Endothelial cell (in vitro differentiated cells): ENCODE measurements around the gene TSC22D4. TPM values are rescaled to one million over a fixed set of nuclear protein-coding genes. Genes with fewer than 3 reads are reported as not detected.
A peak's percentile ranks its signal among the peaks of the same experiment; 100 is the strongest.

Source experiments
- DNase-seq: peaks from one replicate; pipeline ENCODE4 v3.0.0; 2021; ENCODE audit warnings: low spot score
- H3K27ac Mint-ChIP-seq: one replicate; pipeline ENCODE4 v1.8.0; 2021; ENCODE audit warnings: mixed read lengths, inconsistent platforms; ENCODE audit not compliant: unreplicated experiment
- H3K27me3 Mint-ChIP-seq: one replicate; pipeline ENCODE4 v1.8.0; 2021; ENCODE audit warnings: mild to moderate bottlenecking, moderate library complexity, mixed read lengths, inconsistent platforms; ENCODE audit not compliant: unreplicated experiment
- H3K36me3 Mint-ChIP-seq: one replicate; pipeline ENCODE4 v1.8.0; 2021; ENCODE audit warnings: mild to moderate bottlenecking, low read depth, mixed read lengths, inconsistent platforms; ENCODE audit not compliant: unreplicated experiment
- H3K4me1 Mint-ChIP-seq: one replicate; pipeline ENCODE4 v1.8.0; 2021; ENCODE audit warnings: mild to moderate bottlenecking, mixed read lengths, inconsistent platforms; ENCODE audit not compliant: unreplicated experiment
- H3K4me3 Mint-ChIP-seq: one replicate; pipeline ENCODE4 v1.8.0; 2021; ENCODE audit warnings: mild to moderate bottlenecking, mixed read lengths, inconsistent platforms; ENCODE audit not compliant: unreplicated experiment
- H3K9me3 Mint-ChIP-seq: one replicate; pipeline ENCODE4 v1.8.0; 2021; ENCODE audit warnings: mixed read lengths, inconsistent platforms; ENCODE audit not compliant: unreplicated experiment
- CTCF ChIP-seq: fragments of 200-600 bp; sonication (generic); IDR thresholded peaks from one replicate; pipeline ENCODE4 v1.5.0; 2021; ENCODE audit warnings: antibody characterized with exemption; ENCODE audit not compliant: unreplicated experiment
- total RNA-seq: library from RNA; stranded (reverse); fragmentation: NEBNext Ultra II Directional; extraction: Animal tissue kit (Norgen Biotek cat#: 25700); gene quantifications from one replicate; pipeline ENCODE4 v1.2.1, GENCODE V29; 2021; ENCODE audit not compliant: unreplicated experiment

The TSC22D4 gene
- total RNA-seq, 1 donor from 2014 or later = 94.3 TPM

GRCh38 chr7:100490483-100491191 lies 11.6 kb upstream of the TSC22D4 start:
- TF ChIP-seq CTCF = no peak
- H3K27me3 Mint-ChIP-seq = peaks cover 19% of the 10 kb centered on the region
- H3K36me3 Mint-ChIP-seq = peaks cover 8% of the 10 kb centered on the region
- H3K4me3 Mint-ChIP-seq = no peak overlapping the region
- peaks cover 4% of the 10 kb centered on the region for H3K4me1 Mint-ChIP-seq
- no peak for DNase-seq
- H3K27ac Mint-ChIP-seq = no peak overlapping the region
- no peaks in the 10 kb centered on the region for H3K9me3 Mint-ChIP-seq

GRCh38 chr7:100489824-100490223 lies 10.8 kb upstream of the TSC22D4 start:
- TF ChIP-seq CTCF = no peak
- DNase-seq = peak; percentile 67
- H3K9me3 Mint-ChIP-seq = no peaks in the 10 kb centered on the region
- H3K27me3 Mint-ChIP-seq = peaks cover 20% of the 10 kb centered on the region
- peak overlapping the region; percentile 78 for H3K27ac Mint-ChIP-seq
- H3K36me3 Mint-ChIP-seq = peaks cover 8% of the 10 kb centered on the region
- no peak overlapping the region for H3K4me3 Mint-ChIP-seq
- H3K4me1 Mint-ChIP-seq = peaks cover 4% of the 10 kb centered on the region

GRCh38 chr7:100489121-100489520 lies 10.1 kb upstream of the TSC22D4 start:
- peaks cover 23% of the 10 kb centered on the region for H3K27me3 Mint-ChIP-seq
- H3K4me3 Mint-ChIP-seq = no peak overlapping the region

DNA sequence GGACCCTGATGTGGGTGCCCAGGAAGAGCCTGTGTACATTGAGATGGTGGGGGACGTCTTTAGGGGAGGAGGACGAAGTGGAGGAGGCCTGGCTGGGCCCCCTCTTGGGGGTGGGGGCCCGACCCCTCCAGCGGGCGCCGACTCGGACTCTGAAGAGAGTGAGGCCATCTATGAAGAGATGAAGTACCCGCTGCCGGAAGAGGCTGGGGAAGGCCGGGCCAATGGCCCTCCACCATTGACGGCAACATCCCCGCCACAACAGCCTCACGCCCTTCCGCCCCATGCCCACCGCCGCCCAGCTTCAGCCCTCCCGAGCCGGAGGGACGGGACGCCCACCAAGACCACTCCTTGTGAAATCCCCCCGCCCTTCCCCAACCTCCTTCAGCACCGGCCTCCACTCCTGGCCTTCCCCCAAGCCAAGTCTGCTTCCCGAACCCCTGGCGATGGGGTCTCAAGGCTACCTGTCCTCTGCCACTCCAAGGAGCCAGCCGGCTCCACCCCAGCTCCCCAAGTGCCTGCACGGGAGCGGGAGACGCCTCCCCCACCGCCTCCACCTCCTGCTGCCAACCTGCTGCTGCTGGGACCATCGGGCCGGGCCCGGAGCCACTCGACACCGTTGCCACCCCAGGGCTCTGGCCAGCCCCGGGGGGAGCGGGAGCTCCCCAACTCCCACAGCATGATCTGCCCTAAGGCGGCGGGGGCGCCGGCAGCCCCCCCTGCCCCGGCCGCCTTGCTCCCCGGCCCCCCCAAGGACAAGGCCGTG lies 9.5 kb upstream of the TSC22D4 start:
- Mint-ChIP-seq H3K36me3 (peaks cover 8% of the 10 kb centered on the region), H3K9me3 (no peaks in the 10 kb centered on the region), H3K4me3 (no peak overlapping the region), H3K27me3 (peaks cover 24% of the 10 kb centered on the region), H3K4me1 (peaks cover 8% of the 10 kb centered on the region), H3K27ac (no peak overlapping the region)
- TF ChIP-seq CTCF = no peak
- no peak for DNase-seq

More at GRCh38 chr7:100489121-100489520, 10.1 kb upstream of the TSC22D4 start:
- DNase-seq = no peak
- Mint-ChIP-seq H3K36me3 (peaks cover 8% of the 10 kb centered on the region), H3K27ac (no peak overlapping the region), H3K9me3 (no peaks in the 10 kb centered on the region), H3K4me1 (peaks cover 8% of the 10 kb centered on the region)
- no peak for TF ChIP-seq CTCF
